K562 (cell line): Measurements from ENCODE around the gene TENT4A. TPM values are rescaled to one million over a fixed set of nuclear protein-coding genes. Genes with fewer than 3 reads are reported as not detected.

Source experiments
- DIDO1 ChIP-seq: fragments of 450-650 bp; IDR thresholded peaks from 2 replicates; pipeline ENCODE4 v1.6.1; 2016; ENCODE audit warnings: low read depth, missing biosample characterization, missing genetic modification characterization
- E2F5 ChIP-seq: sonication (generic); formaldehyde crosslinking; IDR thresholded peaks from 2 replicates; pipeline ENCODE4 v1.8.0; 2022; ENCODE audit warnings: mild to moderate bottlenecking, missing genetic modification reagents
- EHMT2 ChIP-seq: fragments of 450-650 bp; IDR thresholded peaks from 2 replicates; pipeline ENCODE4 v1.6.1; 2018; ENCODE audit warnings: antibody characterized with exemption
- ESRRA ChIP-seq: fragments of 450-650 bp; IDR thresholded peaks from 2 replicates; pipeline ENCODE4 v1.6.1; 2014; ENCODE audit warnings: low read depth, mild to moderate bottlenecking, moderate library complexity, borderline replicate concordance
- ETV5 ChIP-seq: sonication (generic); formaldehyde crosslinking; IDR thresholded peaks from 2 replicates; pipeline ENCODE4 v1.4.0; 2020; ENCODE audit warnings: low read depth, mild to moderate bottlenecking, missing genetic modification reagents
- LCOR ChIP-seq: sonication (generic); formaldehyde crosslinking; IDR thresholded peaks from 2 replicates; pipeline ENCODE4 v1.8.0; 2022; ENCODE audit warnings: mild to moderate bottlenecking, missing genetic modification reagents
- MECOM ChIP-seq: fragments of 250-450 bp; sonication (Bioruptor Pico); IDR thresholded peaks from 2 replicates; pipeline ENCODE4 v1.8.0; 2022; ENCODE audit warnings: inconsistent platforms
- MYC ChIP-seq, 2 experiments: fragments of 250-450 bp in 1 of 2; sonication (Bioruptor Pico) in 1 of 2; IDR thresholded peaks; 2 replicates each; pipeline versions ENCODE4 v1.5.1 to v1.6.1; 2012 to 2021; ENCODE audit warnings: low read depth in 2 of 2, borderline replicate concordance in 1 of 2, improper control_type of control experiment in 1 of 2, low read length in 1 of 2, mild to moderate bottlenecking in 1 of 2, moderate library complexity in 1 of 2
- NR0B1 ChIP-seq: fragments of 450-650 bp; IDR thresholded peaks from one replicate; pipeline ENCODE4 v1.6.1; 2018; ENCODE audit warnings: mild to moderate bottlenecking, moderate library complexity; ENCODE audit not compliant: partially characterized antibody
- PRDM10 ChIP-seq: fragments of 450-650 bp; IDR thresholded peaks from 2 replicates; pipeline ENCODE4 v1.6.1; 2018; ENCODE audit not compliant: partially characterized antibody
- SETDB1 ChIP-seq: IDR thresholded peaks from one replicate; pipeline ENCODE4 v1.6.1; 2012; ENCODE audit warnings: low read length, control low read depth, inconsistent platforms
- TEAD1 ChIP-seq, 2 experiments: fragments of 450-650 bp in 1 of 2; sonication (generic) in 1 of 2; formaldehyde crosslinking; IDR thresholded peaks; 2 replicates each; pipeline versions ENCODE4 v1.4.0 to v1.8.0; 2020 to 2022; ENCODE audit warnings: mild to moderate bottlenecking in 2 of 2, missing genetic modification reagents in 1 of 2
- TRIM25 ChIP-seq: fragments of 450-650 bp; IDR thresholded peaks from 2 replicates; pipeline ENCODE4 v1.7.0; 2016; ENCODE audit warnings: borderline replicate concordance
- XRCC3 ChIP-seq: fragments of 450-650 bp; IDR thresholded peaks from 2 replicates; pipeline ENCODE4 v1.6.1; 2017; ENCODE audit warnings: mild to moderate bottlenecking, moderate library complexity
- YY1 ChIP-seq, 3 experiments: IDR thresholded peaks; 2 replicates each; pipeline ENCODE4 v1.6.1; 2011; ENCODE audit warnings: low read length in 2 of 3, mild to moderate bottlenecking in 2 of 3, moderate library complexity in 2 of 3, borderline replicate concordance in 1 of 3, control low read depth in 1 of 3, low read depth in 1 of 3; ENCODE audit not compliant: insufficient read depth in 3 of 3, insufficient replicate concordance in 2 of 3, control insufficient read depth in 1 of 3, insufficient read length in 1 of 3; ENCODE audit errors: extremely low read depth in 1 of 3
- ZSCAN32 ChIP-seq: fragments of 450-650 bp; formaldehyde crosslinking; IDR thresholded peaks from 2 replicates; pipeline ENCODE4 v1.4.0; 2020; ENCODE audit warnings: mild to moderate bottlenecking, moderate library complexity
- ZZZ3 ChIP-seq: fragments of 450-650 bp; IDR thresholded peaks from 2 replicates; pipeline ENCODE4 v1.6.1; 2016; ENCODE audit warnings: antibody characterized with exemption, mild to moderate bottlenecking, moderate library complexity
- polyA plus RNA-seq, 8 experiments: library from polyadenylated mRNA; depleted of rRNA in 4 of 8; stranded (reverse) in 5 of 8; unstranded in 3 of 8; fragments of >200 nt; fragmentation: Nextera tagmentation in 2 of 8; fragmentation: Illumina TruSeq in 1 of 8; extraction: Ambion mirVana in 2 of 8; extraction: Trizol in 1 of 8; gene quantifications; 2 replicates each; pipeline versions ENCODE4 v1.2.1 to v1.2.3, GENCODE V29; 2011 to 2014; ENCODE audit warnings: inconsistent platforms in 1 of 8, missing spikeins in 1 of 8
- total RNA-seq, 7 experiments: library from RNA; depleted of rRNA in 6 of 7; stranded (reverse); fragments of >200 nt in 6 of 7; fragmentation: Illumina TruSeq in 2 of 7; extraction: Trizol in 2 of 7; gene quantifications; 2 replicates each; pipeline versions ENCODE4 v1.2.1 to v1.2.3, GENCODE V29; 2011 to 2021; ENCODE audit warnings: low replicate concordance in 1 of 7

TENT4A gene
- total and polyA plus RNA-seq, 9 of the 15 experiments (the other 6 are each of a cell fraction or from before 2014, with no cell fraction given), result 1.3 to 27.3 (median 13.0) TPM

GRCh38 chr5:6712577-6713273 is 507 bp upstream of the TENT4A start (continued):
- no peak for TF ChIP-seq ZSCAN32 (CRISPR knock-in tag)
- no peak for TF ChIP-seq NR0B1
- no peak; the same call in 1 of the 2 replicates for TF ChIP-seq ETV5
- TF ChIP-seq SETDB1, result peak; percentile 43
- TF ChIP-seq YY1 (IDR thresholded peaks at IDR 0.05; ENCODE audit: borderline replicate concordance in 1 of 3, control insufficient read depth in 1 of 3, extremely low read depth in 1 of 3, insufficient read depth in 3 of 3, insufficient read length in 1 of 3, insufficient replicate concordance in 2 of 3, low read depth in 1 of 3, low read length in 2 of 3), result peak in 2 of 3 experiments; percentile 72 to 78
- TF ChIP-seq EHMT2, result no peak
- peak in 1 of 2 experiments; percentile 72; a peak in 1 of 4 replicates for TF ChIP-seq TEAD1 (CRISPR knock-in tag; IDR thresholded peaks at IDR 0.05)
- TF ChIP-seq PRDM10, result no peak
- TF ChIP-seq TRIM25, result no peak
- no peak for TF ChIP-seq MECOM (CRISPR knock-in tag)
- TF ChIP-seq MYC (IDR thresholded peaks at IDR 0.05; ENCODE audit: low read depth, low read length), result peak; percentile 96
- no peak for TF ChIP-seq MYC (CRISPR knock-in tag; IDR thresholded peaks at IDR 0.05; ENCODE audit: borderline replicate concordance, low read depth)
- TF ChIP-seq ZZZ3, result no peak
- peak; percentile 66; the same call in 1 of the 2 replicates for TF ChIP-seq ESRRA
- peak; percentile 78; the same call in 1 of the 2 replicates for TF ChIP-seq E2F5 (CRISPR knock-in tag)
- TF ChIP-seq DIDO1 (tag), result no peak
- TF ChIP-seq XRCC3, result no peak
- 0 out of 2 replicates have a peak, but pooled peaks have one; percentile 18 for TF ChIP-seq LCOR
